ENCODE results near the gene SH2D5.

DNA sequence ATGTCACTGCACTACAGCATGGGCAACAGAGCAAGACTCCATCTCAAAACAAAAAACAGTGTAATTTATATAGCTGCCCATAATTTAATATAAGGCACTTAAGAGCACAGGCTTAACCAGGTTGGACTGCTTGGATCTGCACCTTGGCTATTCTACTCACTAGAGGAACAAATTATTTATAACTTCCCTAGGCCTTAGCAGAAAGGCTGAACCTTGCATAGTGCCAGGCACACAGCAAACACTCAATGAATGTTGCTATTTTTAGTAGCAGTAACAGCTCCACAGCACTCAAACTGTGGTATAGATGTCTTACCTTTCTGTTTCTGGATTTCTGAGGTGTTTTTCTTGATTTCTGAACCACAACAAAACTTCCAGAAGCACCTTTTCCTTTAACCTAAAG, 34.8 kb upstream of the SH2D5 start:
- TF ChIP-seq EZH2 (IDR thresholded peaks at IDR 0.05; ENCODE audit: borderline replicate concordance, insufficient read depth, low read length, poor library complexity, severe bottlenecking): no peak
- TF ChIP-seq, protein P1, sequence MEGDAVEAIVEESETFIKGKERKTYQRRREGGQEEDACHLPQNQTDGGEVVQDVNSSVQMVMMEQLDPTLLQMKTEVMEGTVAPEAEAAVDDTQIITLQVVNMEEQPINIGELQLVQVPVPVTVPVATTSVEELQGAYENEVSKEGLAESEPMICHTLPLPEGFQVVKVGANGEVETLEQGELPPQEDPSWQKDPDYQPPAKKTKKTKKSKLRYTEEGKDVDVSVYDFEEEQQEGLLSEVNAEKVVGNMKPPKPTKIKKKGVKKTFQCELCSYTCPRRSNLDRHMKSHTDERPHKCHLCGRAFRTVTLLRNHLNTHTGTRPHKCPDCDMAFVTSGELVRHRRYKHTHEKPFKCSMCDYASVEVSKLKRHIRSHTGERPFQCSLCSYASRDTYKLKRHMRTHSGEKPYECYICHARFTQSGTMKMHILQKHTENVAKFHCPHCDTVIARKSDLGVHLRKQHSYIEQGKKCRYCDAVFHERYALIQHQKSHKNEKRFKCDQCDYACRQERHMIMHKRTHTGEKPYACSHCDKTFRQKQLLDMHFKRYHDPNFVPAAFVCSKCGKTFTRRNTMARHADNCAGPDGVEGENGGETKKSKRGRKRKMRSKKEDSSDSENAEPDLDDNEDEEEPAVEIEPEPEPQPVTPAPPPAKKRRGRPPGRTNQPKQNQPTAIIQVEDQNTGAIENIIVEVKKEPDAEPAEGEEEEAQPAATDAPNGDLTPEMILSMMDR (IDR thresholded peaks at IDR 0.05; ENCODE audit: poor library complexity, severe bottlenecking): no peak
- no peak for TF ChIP-seq RAD21 (conservative IDR thresholded peaks at IDR 0.05)
- TF ChIP-seq, protein P2, sequence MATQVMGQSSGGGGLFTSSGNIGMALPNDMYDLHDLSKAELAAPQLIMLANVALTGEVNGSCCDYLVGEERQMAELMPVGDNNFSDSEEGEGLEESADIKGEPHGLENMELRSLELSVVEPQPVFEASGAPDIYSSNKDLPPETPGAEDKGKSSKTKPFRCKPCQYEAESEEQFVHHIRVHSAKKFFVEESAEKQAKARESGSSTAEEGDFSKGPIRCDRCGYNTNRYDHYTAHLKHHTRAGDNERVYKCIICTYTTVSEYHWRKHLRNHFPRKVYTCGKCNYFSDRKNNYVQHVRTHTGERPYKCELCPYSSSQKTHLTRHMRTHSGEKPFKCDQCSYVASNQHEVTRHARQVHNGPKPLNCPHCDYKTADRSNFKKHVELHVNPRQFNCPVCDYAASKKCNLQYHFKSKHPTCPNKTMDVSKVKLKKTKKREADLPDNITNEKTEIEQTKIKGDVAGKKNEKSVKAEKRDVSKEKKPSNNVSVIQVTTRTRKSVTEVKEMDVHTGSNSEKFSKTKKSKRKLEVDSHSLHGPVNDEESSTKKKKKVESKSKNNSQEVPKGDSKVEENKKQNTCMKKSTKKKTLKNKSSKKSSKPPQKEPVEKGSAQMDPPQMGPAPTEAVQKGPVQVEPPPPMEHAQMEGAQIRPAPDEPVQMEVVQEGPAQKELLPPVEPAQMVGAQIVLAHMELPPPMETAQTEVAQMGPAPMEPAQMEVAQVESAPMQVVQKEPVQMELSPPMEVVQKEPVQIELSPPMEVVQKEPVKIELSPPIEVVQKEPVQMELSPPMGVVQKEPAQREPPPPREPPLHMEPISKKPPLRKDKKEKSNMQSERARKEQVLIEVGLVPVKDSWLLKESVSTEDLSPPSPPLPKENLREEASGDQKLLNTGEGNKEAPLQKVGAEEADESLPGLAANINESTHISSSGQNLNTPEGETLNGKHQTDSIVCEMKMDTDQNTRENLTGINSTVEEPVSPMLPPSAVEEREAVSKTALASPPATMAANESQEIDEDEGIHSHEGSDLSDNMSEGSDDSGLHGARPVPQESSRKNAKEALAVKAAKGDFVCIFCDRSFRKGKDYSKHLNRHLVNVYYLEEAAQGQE (IDR thresholded peaks at IDR 0.05; ENCODE audit: borderline replicate concordance): no peak
- TF ChIP-seq EP300 (conservative IDR thresholded peaks at IDR 0.05; ENCODE audit: poor library complexity, severe bottlenecking): no peak
- no peak for TF ChIP-seq TAF1 (IDR thresholded peaks at IDR 0.05; ENCODE audit: low read depth)
